ENCODE data around the gene UQCR10. TPM values are rescaled to one million over a fixed set of nuclear protein-coding genes. Genes with fewer than 3 reads are reported as not detected.
A peak's percentile ranks its signal among the peaks of the same experiment; 100 is the strongest.

The UQCR10 gene
- total RNA-seq (2014; rRNA removed; shearing (Covaris generic)): 108 and 170 TPM in 2 replicates

DNA sequence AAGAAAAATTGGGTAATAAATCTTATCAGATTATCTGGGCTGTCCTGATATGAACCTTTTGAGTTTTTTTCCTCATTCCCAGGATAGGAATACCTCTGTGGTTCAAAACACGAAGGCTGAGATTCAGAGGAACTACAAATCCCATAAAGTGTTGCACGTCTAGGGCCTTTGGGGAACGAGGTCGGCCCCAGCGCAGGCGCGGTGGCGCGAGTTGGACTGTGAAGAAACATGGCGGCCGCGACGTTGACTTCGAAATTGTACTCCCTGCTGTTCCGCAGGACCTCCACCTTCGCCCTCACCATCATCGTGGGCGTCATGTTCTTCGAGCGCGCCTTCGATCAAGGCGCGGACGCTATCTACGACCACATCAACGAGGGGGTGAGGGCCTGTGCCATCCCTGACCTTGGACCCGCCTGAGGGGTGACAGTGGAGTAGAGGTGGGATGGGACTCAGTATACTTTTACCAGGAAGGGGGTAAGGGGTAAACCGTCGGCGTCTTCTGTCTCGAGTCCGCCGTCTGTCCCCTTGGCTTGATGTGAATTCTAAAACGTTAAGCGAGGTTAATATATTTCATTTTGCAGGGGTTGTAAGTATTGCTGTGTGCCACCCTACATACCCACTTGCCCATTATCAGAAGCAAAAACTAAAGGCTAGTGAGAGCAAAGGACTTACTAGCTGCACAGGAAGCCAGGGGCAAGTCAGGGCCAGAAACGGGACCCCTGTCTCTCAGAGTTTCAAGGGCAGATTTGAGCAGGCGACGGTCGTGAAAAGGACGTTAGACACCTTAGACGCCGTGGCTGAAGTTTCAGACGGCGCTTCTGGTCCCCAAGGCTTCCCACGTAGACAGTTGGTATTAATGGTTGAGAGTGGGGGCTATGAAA, at the start of gene UQCR10:
Gene UQCR10 (plus strand): TSS at position 199 of the 881 bp plus-strand sequence. CDS start 30 bp downstream, at position 229.
- Histone ChIP-seq H3K36me3 (replicated peaks; ENCODE audit: control insufficient read depth, insufficient read depth, low read length) (peaks cover 2% of the 10 kb centered on the region), H3K27me3 (ENCODE audit: control insufficient read depth, insufficient read depth, low read length) (no peaks in the 10 kb centered on the region), H3K4me3 (ENCODE audit: insufficient read depth, low read depth, low read length) (peak within 1 kb of the TSS; percentile 91)
- DNase-seq: peak; percentile 94

DNA sequence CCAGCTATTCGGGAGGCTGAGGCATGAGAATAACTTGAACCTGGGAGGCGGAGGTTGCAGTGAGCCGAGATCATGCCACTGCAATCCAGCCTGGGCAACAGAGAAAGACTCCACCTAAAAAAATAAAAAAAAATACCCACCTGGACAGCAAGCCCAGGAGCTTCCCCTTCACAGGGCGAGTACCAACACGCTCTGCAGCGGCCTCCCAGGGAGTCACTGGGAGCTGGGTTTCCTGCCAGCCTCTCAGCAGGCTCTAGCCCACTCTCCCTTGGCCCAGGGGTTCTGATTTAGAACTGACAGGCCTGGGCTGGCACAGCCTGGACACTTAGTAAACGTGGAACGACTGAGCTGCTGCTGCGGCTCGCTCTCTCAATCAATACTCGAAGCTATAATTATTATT, 49.4 kb upstream of the UQCR10 start:
- Histone ChIP-seq H3K4me3 (ENCODE audit: insufficient read depth, low read depth, low read length) (no peak overlapping the region), H3K36me3 (replicated peaks; ENCODE audit: control insufficient read depth, insufficient read depth, low read length) (no peaks in the 10 kb centered on the region), H3K27me3 (ENCODE audit: control insufficient read depth, insufficient read depth, low read length) (peaks cover 43% of the 10 kb centered on the region)
- no peak for DNase-seq

DNA sequence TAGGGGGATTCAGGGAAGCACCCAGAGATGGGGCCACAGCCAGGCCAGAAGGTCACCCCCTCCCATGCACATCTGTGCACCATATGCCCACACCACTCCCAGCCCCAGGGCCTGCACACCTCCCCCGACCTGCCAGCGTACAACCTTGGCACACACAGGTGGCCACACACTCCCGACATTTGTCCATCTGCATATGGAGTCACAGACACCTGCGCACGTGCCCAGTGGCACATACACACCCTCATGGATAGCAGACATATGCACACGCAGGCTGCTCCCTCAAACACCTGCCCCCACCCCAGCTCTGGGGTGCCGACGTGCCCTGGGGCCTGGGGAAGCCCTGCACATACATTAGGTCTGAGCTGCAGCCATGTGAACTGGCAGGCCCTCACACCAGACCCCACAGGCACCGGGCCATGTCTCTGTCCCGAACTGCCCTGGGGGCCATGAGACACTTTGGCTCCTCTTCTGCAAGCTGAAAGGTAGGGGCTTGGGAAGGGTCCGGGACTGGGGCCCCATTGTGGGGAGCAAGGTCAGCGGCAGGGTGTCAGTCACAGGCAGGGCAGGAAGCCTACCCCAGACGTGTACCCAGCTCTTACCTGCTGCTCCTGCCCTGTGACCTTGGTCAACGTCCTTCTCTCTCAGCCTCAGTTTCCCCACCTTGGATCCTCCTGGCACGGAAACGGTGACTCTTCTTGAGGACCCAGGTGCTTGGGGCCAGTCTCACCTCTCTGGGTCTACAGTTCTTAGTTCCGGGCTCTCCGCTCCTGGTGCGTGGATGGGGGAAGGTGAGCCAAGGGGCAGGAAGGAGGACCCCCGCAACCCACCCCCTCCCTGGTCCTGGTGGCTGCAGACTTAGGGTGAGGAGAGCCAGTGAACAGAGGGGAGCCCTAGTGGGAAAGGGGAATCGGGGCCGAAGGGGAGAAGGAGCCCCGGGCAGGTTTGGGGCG, 47.9 kb upstream of the UQCR10 start:
- Histone ChIP-seq H3K36me3 (replicated peaks; ENCODE audit: control insufficient read depth, insufficient read depth, low read length) (no peaks in the 10 kb centered on the region), H3K27me3 (ENCODE audit: control insufficient read depth, insufficient read depth, low read length) (peaks cover 45% of the 10 kb centered on the region), H3K4me3 (ENCODE audit: insufficient read depth, low read depth, low read length) (no peak overlapping the region; the same call in 1 of the 2 replicates)
- no peak for DNase-seq

DNA sequence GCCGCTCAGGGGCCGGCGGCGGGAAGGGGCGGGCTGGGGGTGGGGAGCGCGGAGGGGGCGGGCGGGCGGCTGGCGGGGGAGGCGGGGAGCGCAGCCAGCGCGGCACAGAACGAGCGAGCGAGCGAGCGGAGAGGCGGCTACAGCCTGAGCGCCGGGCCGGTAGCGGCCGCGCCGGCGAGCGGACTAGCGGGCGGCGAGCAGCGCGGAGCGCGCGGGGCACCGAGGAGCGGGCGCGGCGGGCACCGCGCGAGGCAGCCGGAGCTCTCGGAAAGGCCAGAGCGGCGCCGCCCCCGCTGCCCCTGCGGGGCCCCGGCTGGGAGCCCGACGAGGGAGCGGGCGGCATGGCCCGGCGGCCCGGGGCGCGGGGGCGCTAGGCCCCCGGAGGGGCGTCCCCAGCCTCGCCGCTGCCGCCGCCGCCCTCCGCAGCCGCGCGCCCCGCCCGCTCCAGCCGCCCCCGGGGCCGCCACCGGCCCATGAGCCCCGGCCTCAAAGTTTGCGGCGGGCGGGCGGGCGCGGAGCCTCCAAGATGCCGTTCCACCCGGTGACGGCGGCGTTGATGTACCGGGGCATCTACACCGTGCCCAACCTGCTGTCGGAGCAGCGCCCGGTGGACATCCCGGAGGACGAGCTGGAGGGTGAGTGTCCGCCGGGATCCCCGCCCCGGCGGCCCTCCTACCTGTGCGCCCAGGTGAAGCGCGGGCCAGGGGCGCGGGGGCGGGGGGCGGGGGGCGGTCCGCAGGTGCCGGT, 47.1 kb upstream of the UQCR10 start, which contains the start of gene CABP7:
Gene CABP7 (plus strand): TSS at position 105 of the 747 bp plus-strand sequence. CDS start 422 bp downstream, at position 527.
- peak; percentile 88 for DNase-seq
- Histone ChIP-seq H3K27me3 (ENCODE audit: control insufficient read depth, insufficient read depth, low read length) (peaks cover 45% of the 10 kb centered on the region), H3K4me3 (ENCODE audit: insufficient read depth, low read depth, low read length) (peak within 1 kb of the TSS; percentile 31), H3K36me3 (replicated peaks; ENCODE audit: control insufficient read depth, insufficient read depth, low read length) (no peaks in the 10 kb centered on the region)

DNA sequence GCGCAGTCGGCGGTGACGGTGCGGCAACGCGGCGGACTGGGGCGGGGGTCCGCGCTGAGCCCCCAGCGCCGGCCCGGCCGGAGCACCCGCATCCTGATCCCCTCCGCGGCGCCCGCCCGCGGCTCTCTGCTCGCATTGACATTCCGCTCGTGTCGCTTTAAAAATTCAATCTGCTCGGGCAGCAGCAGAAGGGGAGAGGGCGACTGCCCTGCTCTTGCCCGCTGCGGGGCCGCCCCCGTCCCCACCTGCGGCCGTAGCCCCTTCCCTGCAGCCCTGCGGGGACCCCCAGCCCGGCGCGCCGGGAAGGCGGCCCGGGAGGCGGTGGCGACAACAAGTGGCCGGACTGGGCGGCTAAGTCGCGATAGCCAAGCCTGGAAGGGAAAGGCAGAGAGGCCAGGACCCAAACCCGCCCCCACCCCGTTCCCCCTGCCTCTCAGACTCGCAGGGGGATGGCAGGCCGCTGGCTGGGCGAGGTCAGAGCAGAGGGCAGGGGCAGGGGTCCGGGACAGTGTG, 46.3 kb upstream of the UQCR10 start:
- peak overlapping the region; percentile 31; the same call in 1 of the 2 replicates for H3K4me3 ChIP-seq (ENCODE audit: insufficient read depth, low read depth, low read length)
- DNase-seq: peak; percentile 83
- H3K27me3 ChIP-seq (ENCODE audit: control insufficient read depth, insufficient read depth, low read length): peaks cover 45% of the 10 kb centered on the region
- H3K36me3 ChIP-seq (replicated peaks; ENCODE audit: control insufficient read depth, insufficient read depth, low read length): no peaks in the 10 kb centered on the region

DNA sequence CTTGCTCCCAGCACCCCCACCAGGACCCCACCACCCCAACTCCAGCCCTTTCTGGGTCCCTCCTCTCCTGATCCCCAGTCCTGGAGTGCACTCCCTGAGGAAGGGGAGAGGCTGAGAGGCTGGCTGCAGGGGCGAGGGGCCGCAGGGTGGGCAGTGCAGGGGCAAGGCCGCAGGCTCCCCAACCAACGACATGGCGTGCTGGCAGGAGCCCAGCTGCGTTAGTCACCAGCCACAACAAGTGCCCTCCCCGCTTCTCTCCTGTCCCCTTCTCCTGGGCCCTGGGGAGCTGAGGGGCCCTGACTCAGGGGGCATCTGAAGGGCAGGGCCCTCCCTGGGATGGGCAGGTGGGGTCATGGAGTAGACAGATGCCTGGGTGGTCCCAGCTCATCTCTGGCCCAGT, 45.0 kb upstream of the UQCR10 start:
- DNase-seq: no peak
- no peaks in the 10 kb centered on the region for H3K36me3 ChIP-seq (replicated peaks; ENCODE audit: control insufficient read depth, insufficient read depth, low read length)
- peaks cover 45% of the 10 kb centered on the region for H3K27me3 ChIP-seq (ENCODE audit: control insufficient read depth, insufficient read depth, low read length)
- no peak overlapping the region for H3K4me3 ChIP-seq (ENCODE audit: insufficient read depth, low read depth, low read length)

DNA sequence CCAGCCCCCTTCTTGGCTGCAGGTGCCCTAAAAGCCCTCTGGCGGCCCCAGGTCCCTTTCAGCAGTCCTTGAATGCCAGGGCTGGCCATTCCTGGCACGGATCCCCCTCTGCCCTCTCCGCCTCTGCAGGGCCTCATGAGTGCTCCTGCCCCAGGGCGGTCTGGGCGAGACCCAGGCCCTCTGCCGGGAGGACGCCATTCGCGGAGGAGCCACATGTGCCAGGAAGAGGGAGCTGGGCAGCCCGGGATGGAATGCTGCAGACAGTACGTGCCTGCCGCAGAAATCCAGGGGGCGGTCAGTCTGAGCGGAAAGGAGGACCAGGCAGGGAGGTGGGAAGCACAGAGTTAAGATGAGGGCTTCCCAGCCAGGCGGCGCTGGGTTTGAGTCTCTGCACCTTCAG, 44.6 kb upstream of the UQCR10 start:
- H3K36me3 ChIP-seq (replicated peaks; ENCODE audit: control insufficient read depth, insufficient read depth, low read length): no peaks in the 10 kb centered on the region
- H3K4me3 ChIP-seq (ENCODE audit: insufficient read depth, low read depth, low read length): no peak overlapping the region
- peaks cover 45% of the 10 kb centered on the region for H3K27me3 ChIP-seq (ENCODE audit: control insufficient read depth, insufficient read depth, low read length)
- no peak for DNase-seq

DNA sequence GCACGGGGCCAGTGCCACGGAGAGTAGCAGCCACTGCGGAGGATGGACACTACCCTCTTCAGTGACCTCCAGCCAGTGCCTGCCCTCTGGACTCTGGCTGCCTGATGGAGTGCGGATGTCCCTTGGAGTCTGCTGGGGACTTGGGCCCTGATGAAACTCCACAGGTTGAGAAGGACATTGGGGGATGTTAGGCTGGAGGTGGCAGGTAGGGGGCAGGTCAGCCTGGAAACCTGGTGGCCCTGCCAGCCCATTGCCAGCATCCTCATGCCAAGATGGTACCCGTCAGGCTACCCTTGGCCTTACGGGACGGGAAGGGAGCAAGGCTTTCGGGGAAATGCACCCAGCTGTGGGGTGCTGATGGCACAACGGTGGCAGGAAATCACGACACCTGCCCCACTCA, 43.4 kb upstream of the UQCR10 start:
- Histone ChIP-seq H3K36me3 (replicated peaks; ENCODE audit: control insufficient read depth, insufficient read depth, low read length) (no peaks in the 10 kb centered on the region), H3K27me3 (ENCODE audit: control insufficient read depth, insufficient read depth, low read length) (peaks cover 38% of the 10 kb centered on the region), H3K4me3 (ENCODE audit: insufficient read depth, low read depth, low read length) (no peak overlapping the region)
- peak; percentile 79 for DNase-seq

DNA sequence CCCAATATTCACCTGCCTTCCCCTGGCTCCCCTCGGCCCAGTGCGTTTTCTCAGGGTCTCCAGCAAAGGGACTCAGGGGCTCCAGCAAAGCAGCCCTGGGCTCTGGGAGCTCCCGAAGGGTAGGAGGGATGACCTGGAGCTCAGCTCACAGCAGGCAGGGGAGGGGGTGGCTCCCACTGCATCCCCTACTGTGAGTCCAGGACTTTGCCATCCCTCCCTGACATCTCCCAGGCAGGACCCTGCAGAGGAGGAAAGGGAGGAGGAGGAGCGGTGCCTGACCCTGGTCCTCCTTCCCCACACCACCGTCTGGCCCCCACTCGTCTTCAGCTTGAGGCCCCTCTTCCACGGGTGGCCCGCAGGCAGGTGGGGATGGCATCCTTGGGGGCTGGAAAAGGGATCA, 42.3 kb upstream of the UQCR10 start:
- no peak for DNase-seq
- Histone ChIP-seq H3K4me3 (ENCODE audit: insufficient read depth, low read depth, low read length) (no peak overlapping the region), H3K27me3 (ENCODE audit: control insufficient read depth, insufficient read depth, low read length) (peaks cover 29% of the 10 kb centered on the region), H3K36me3 (replicated peaks; ENCODE audit: control insufficient read depth, insufficient read depth, low read length) (no peaks in the 10 kb centered on the region)

DNA sequence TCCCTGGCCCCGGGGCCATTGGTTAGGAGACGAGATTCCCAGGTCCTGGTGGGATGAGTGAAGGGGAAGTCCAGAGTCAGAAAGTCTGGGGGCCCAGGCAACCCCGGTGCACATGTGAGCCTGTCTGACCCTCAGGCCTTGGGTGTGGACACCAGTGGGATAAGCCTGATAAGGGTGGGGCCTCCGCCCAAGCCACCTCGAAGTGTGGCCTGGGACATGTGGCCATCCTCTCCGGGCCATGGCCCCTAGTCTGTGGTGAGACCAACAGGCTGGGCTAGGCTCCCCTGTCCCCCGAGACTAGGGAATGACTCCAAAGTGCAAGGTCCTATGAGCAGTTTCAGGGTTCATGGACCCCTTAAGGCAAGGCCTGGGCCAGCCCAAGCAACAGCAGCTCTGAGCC, 41.1 kb upstream of the UQCR10 start:
- H3K27me3 ChIP-seq (ENCODE audit: control insufficient read depth, insufficient read depth, low read length): peaks cover 18% of the 10 kb centered on the region
- H3K36me3 ChIP-seq (replicated peaks; ENCODE audit: control insufficient read depth, insufficient read depth, low read length): no peaks in the 10 kb centered on the region
- no peak overlapping the region for H3K4me3 ChIP-seq (ENCODE audit: insufficient read depth, low read depth, low read length)
- no peak for DNase-seq

DNA sequence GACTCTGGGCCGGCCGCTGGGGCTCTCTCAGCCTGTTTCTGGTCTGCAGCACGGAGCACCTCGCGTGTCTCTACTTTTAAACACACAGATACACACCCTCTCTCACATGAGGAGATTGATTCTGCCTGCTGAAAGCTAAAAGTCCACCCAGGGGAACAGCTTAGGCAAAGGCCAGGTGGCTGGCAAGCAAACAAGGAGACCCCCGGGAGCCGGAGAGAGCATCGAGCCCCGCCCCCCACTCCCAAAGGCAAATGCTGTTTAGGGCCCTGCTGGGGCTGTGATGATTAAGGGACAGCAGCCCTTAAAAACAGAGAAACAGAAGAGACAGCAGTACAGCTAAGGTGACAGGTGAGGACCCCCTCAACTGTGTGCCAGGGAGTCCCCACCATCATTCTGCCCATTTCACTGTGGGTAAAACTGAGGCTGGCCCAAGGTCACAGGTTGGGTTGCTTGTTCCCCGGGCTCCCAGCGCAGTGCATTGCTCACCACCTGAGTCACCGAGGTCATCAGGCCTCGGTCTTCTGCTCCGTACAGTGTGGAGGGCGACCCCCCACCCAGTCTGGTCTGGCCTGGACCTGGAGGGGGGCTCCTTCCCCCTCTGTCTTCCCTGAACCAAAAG, 40.5 kb upstream of the UQCR10 start:
- H3K27me3 ChIP-seq (ENCODE audit: control insufficient read depth, insufficient read depth, low read length): peaks cover 13% of the 10 kb centered on the region
- H3K36me3 ChIP-seq (replicated peaks; ENCODE audit: control insufficient read depth, insufficient read depth, low read length): no peaks in the 10 kb centered on the region
- peak; percentile 75 for DNase-seq

DNA sequence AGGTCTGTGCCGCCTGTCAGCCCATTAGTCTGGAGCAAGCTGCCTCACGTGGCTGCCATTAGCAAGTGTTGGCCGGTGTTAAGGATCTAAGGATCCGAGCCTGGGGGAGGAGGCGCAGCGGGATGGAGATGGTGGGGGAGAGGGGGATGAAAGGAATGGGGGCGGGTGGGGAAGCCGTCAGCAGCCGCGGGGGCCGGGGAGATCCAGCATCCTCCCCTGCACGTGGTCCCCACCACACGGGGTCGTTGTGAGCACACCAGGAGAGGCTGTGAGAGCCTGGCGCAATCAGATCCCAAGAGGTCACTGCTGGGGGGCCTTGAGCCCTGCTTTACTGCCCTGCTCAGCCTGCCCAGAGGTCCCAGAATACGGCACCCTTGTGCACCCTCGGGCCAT, 40.0 kb upstream of the UQCR10 start:
- Histone ChIP-seq H3K27me3 (ENCODE audit: control insufficient read depth, insufficient read depth, low read length) (peaks cover 8% of the 10 kb centered on the region; the same call in 1 of the 2 replicates), H3K4me3 (ENCODE audit: insufficient read depth, low read depth, low read length) (no peak overlapping the region), H3K36me3 (replicated peaks; ENCODE audit: control insufficient read depth, insufficient read depth, low read length) (no peaks in the 10 kb centered on the region)
- DNase-seq: peak; percentile 97

More for the DNA sequence above, 40.5 kb upstream of the UQCR10 start:
- H3K4me3 ChIP-seq (ENCODE audit: insufficient read depth, low read depth, low read length): no peak overlapping the region

DNA sequence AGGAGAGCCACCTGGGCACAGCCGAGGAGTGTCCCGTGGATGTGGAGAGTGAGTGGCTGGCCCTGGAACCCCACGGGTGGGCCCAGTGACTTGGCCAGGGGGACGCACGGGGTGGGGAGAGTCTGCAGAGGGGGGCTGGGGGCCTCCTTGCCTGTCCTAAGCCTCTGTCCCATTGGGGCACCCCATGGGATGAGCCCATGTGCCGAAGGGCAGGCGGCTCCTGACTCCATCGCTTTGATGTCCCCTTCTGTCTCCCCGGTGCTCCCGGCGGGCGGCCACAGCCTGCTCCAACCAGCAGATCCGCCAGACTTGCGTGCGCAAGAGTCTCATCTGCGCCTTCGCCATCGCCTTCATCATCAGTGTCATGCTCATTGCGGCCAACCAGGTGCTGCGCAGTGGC, 38.0 kb upstream of the UQCR10 start:
- Histone ChIP-seq H3K27me3 (ENCODE audit: control insufficient read depth, insufficient read depth, low read length) (no peaks in the 10 kb centered on the region), H3K4me3 (ENCODE audit: insufficient read depth, low read depth, low read length) (no peak overlapping the region), H3K36me3 (replicated peaks; ENCODE audit: control insufficient read depth, insufficient read depth, low read length) (no peaks in the 10 kb centered on the region)
- peak; percentile 57 for DNase-seq

All from H7 (cell line).